ENCODE results near the gene CCDC154. TPM values are rescaled to one million over a fixed set of nuclear protein-coding genes. Genes with fewer than 3 reads are reported as not detected.

Gene CCDC154
- total RNA-seq, 1 donor from 2014 or later: 1.9 TPM

- H3K36me3 Mint-ChIP-seq (ENCODE audit: low read depth): no peaks in the 10 kb centered on the region
- no peaks in the 10 kb centered on the region for H3K4me1 Mint-ChIP-seq
- H3K4me3 Mint-ChIP-seq: no peak overlapping the region
- H3K9me3 Mint-ChIP-seq: no peaks in the 10 kb centered on the region
- no peak for TF ChIP-seq CTCF (conservative IDR thresholded peaks at IDR 0.05)
- DNase-seq (ENCODE audit: low read depth, low spot score): no peak
- no peak overlapping the region for H3K27ac Mint-ChIP-seq (ENCODE audit: unreplicated experiment)
- H3K27me3 Mint-ChIP-seq (ENCODE audit: low read depth): no peaks in the 10 kb centered on the region
Measured at GRCh38 chr16:1459967-1460366, 15.6 kb upstream of the CCDC154 start.

- no peaks in the 10 kb centered on the region for H3K27me3 Mint-ChIP-seq (ENCODE audit: low read depth)
- no peak for TF ChIP-seq CTCF (conservative IDR thresholded peaks at IDR 0.05)
- H3K9me3 Mint-ChIP-seq: no peaks in the 10 kb centered on the region
- no peak overlapping the region for H3K4me3 Mint-ChIP-seq
- no peaks in the 10 kb centered on the region for H3K4me1 Mint-ChIP-seq
- no peaks in the 10 kb centered on the region for H3K36me3 Mint-ChIP-seq (ENCODE audit: low read depth)
- H3K27ac Mint-ChIP-seq (ENCODE audit: unreplicated experiment): no peak overlapping the region
- no peak for DNase-seq (ENCODE audit: low read depth, low spot score)
Measured at GRCh38 chr16:1458977-1459341, 14.6 kb upstream of the CCDC154 start.

GRCh38 chr16:1458336-1458976 lies 14.1 kb upstream of the CCDC154 start:
- Mint-ChIP-seq H3K36me3 (ENCODE audit: low read depth) (no peaks in the 10 kb centered on the region), H3K4me3 (no peak overlapping the region), H3K9me3 (no peaks in the 10 kb centered on the region), H3K27me3 (ENCODE audit: low read depth) (no peaks in the 10 kb centered on the region), H3K27ac (ENCODE audit: unreplicated experiment) (no peak overlapping the region), H3K4me1 (no peaks in the 10 kb centered on the region)
- DNase-seq (ENCODE audit: low read depth, low spot score): no peak
- TF ChIP-seq CTCF (conservative IDR thresholded peaks at IDR 0.05): no peak

- TF ChIP-seq CTCF (conservative IDR thresholded peaks at IDR 0.05): no peak
- H3K4me1 Mint-ChIP-seq: no peaks in the 10 kb centered on the region
- no peaks in the 10 kb centered on the region for H3K9me3 Mint-ChIP-seq
- no peak overlapping the region for H3K4me3 Mint-ChIP-seq
- DNase-seq (ENCODE audit: low read depth, low spot score): no peak
- H3K36me3 Mint-ChIP-seq (ENCODE audit: low read depth): no peaks in the 10 kb centered on the region
- H3K27ac Mint-ChIP-seq (ENCODE audit: unreplicated experiment): no peak overlapping the region
- no peaks in the 10 kb centered on the region for H3K27me3 Mint-ChIP-seq (ENCODE audit: low read depth)
Measured at GRCh38 chr16:1457489-1458245, 13.3 kb upstream of the CCDC154 start.

GRCh38 chr16:1456951-1457350 lies 12.6 kb upstream of the CCDC154 start:
- Mint-ChIP-seq H3K27me3 (ENCODE audit: low read depth) (no peaks in the 10 kb centered on the region), H3K9me3 (no peaks in the 10 kb centered on the region), H3K4me3 (no peak overlapping the region), H3K36me3 (ENCODE audit: low read depth) (no peaks in the 10 kb centered on the region), H3K4me1 (no peaks in the 10 kb centered on the region), H3K27ac (ENCODE audit: unreplicated experiment) (no peak overlapping the region)
- DNase-seq (ENCODE audit: low read depth, low spot score): no peak
- TF ChIP-seq CTCF (conservative IDR thresholded peaks at IDR 0.05): no peak
